ENCODE results near the gene CXCL12. TPM values are rescaled to one million over a fixed set of nuclear protein-coding genes. Genes with fewer than 3 reads are reported as not detected.

CXCL12 gene
- total RNA-seq, 1 experiment from 2014 or later = 0.29 TPM

- DNase-seq (ENCODE audit: low read depth) = no peak
Measured at GRCh38 chr10:44399659-44400451, 15.0 kb upstream of the CXCL12 start.

- DNase-seq (ENCODE audit: low read depth) = no peak
Measured at GRCh38 chr10:44398747-44399658, 14.1 kb upstream of the CXCL12 start.

GRCh38 chr10:44398271-44398670 lies 13.4 kb upstream of the CXCL12 start:
- no peak for DNase-seq (ENCODE audit: low read depth)

GRCh38 chr10:44397476-44398225 lies 12.8 kb upstream of the CXCL12 start:
- no peak for DNase-seq (ENCODE audit: low read depth)

GRCh38 chr10:44396671-44397191 lies 11.8 kb upstream of the CXCL12 start:
- DNase-seq (ENCODE audit: low read depth) = no peak

GRCh38 chr10:44395902-44396670 lies 11.2 kb upstream of the CXCL12 start:
- DNase-seq (ENCODE audit: low read depth) = no peak

- no peak for DNase-seq (ENCODE audit: low read depth)
Measured at GRCh38 chr10:44395396-44395795, 10.5 kb upstream of the CXCL12 start.

GRCh38 chr10:44394696-44395381 lies 9.9 kb upstream of the CXCL12 start:
- DNase-seq (ENCODE audit: low read depth) = no peak

GRCh38 chr10:44393834-44394547 lies 9.1 kb upstream of the CXCL12 start:
- DNase-seq (ENCODE audit: low read depth) = no peak

GRCh38 chr10:44393051-44393630 lies 8.2 kb upstream of the CXCL12 start:
- no peak for DNase-seq (ENCODE audit: low read depth)

- DNase-seq (ENCODE audit: low read depth) = no peak
Measured at GRCh38 chr10:44392420-44392819, 7.5 kb upstream of the CXCL12 start.

- DNase-seq (ENCODE audit: low read depth) = no peak
Measured at GRCh38 chr10:44391981-44392380, 7.1 kb upstream of the CXCL12 start.

GRCh38 chr10:44390585-44391072 lies 5.7 kb upstream of the CXCL12 start:
- DNase-seq (ENCODE audit: low read depth) = no peak

GRCh38 chr10:44389556-44389955 lies 4.7 kb upstream of the CXCL12 start:
- DNase-seq (ENCODE audit: low read depth) = no peak

- DNase-seq (ENCODE audit: low read depth) = no peak
Measured at GRCh38 chr10:44389150-44389549, 4.3 kb upstream of the CXCL12 start.

- no peak for DNase-seq (ENCODE audit: low read depth)
Measured at GRCh38 chr10:44388641-44389040, 3.7 kb upstream of the CXCL12 start.

GRCh38 chr10:44387853-44388251 lies 3.0 kb upstream of the CXCL12 start:
- no peak for DNase-seq (ENCODE audit: low read depth)

GRCh38 chr10:44386546-44387052 lies 1.7 kb upstream of the CXCL12 start:
- DNase-seq (ENCODE audit: low read depth) = peak; percentile 42
